Hair follicle dermal papilla cell (primary cell): ENCODE measurements around the gene AK6. TPM values are rescaled to one million over a fixed set of nuclear protein-coding genes. Genes with fewer than 3 reads are reported as not detected.

ENCODE experiments used
- total RNA-seq: library from RNA; depleted of rRNA; stranded (reverse); fragments of >200 nt; gene quantifications from 2 replicates; pipeline ENCODE4 v1.2.3, GENCODE V29; 2012

Gene AK6
- 15.7 and 15.9 TPM in 2 replicates for total RNA-seq

DNA sequence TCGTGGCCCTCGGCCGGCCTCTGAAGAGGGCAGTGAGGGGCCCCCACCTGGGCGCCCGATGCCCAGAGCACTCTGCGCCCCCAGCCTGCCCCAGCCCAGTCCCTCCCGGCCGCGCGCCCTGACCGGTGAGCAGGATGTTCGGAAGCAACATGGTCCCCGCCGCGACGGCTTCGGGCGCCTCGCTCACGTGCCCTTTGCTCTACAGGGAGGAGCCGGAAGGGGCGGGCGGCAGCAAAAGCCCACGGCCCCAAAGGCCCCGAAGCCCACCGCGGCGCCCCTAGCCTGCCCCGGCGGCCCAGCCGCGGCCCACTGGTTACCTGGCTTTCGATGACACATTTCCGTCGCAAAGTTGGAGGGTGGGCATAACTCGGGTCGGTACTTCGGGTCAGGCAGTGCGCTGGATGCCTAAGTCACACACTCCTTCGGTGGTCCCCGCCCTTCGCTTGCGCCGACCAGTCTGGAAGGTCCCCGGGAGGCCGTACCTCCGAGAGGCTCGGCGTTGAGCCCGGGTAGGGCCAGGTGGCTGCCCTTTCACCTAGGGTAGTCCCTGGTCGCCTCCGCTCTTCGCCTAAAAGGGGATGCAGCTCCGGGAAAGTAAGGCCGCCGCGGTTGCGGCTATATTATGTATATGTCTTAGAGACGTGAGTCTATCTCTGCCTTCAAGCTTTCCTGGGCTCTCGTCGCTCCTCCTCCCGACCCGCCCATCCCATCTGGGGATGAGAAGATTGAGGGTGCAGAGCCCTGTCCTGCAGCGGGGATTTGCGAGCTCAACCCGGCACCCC is at the start of gene AK6, which contains the start of the genes RAD17 and TAF9:
AK6 (minus strand) TSS at position 181 of the 782 bp plus-strand sequence; CDS start at position 151, 30 bp downstream.
RAD17 (plus strand) TSS at position 479 of the 782 bp plus-strand sequence. CDS start 2,391 bp downstream, outside the sequence.
TAF9 (minus strand) TSS at position 181 of the 782 bp plus-strand sequence. CDS start 3,783 bp downstream, outside the sequence.

DNA sequence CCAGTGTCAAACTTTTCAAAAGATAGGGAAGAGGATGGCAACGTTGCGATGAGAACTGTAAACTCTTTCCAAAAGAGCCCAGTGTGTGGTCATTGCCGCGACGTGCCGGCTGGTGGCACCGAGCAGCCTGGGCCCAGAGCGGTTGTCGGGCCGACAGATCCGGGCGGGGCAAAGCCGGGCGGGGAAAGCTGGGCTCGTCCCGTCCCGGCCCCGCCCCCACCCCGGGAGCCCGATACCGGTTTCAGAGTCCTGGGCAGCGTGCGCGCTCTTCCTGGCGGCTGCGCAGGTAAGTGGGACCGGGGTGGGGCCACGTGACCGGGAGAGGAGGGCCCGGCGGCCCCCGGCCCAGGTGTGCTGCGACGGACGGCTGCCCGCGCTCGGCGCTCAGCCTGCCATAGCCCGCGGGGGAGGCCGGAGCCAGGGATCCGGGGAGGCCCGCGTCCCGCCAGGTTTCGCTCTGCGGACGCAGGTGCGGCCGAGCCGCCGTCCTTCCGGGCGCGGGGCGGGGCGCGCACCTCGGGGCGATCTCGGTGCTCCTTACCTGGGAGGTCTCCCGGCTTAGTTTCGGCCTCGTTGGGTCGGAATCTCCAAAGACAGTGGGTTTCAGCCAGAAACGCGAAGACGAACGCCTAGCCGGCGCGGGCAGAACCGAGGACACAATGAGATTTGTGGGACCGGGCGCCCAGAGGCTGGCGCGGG is 45.7 kb upstream of the AK6 start, which contains the start of gene MARVELD2:
MARVELD2 (plus strand) TSS at position 232 of the 699 bp plus-strand sequence. CDS start 4,270 bp downstream, outside the sequence.

Other genes with a start within 250 kb of the AK6 start
- 21.6 and 23.4 TPM in 2 replicates for gene CCNB1, start 202.4 kb downstream of the AK6 start, total RNA-seq
- 2.8 and 4.9 TPM in 2 replicates for gene CENPH, start 179.9 kb downstream of the AK6 start, total RNA-seq
- gene CDK7, start 134.6 kb downstream of the AK6 start, total RNA-seq, result 43.8 and 44.5 TPM in 2 replicates
- 3.2 and 4.2 TPM in 2 replicates for gene CCDC125, start 36.7 kb downstream of the AK6 start, total RNA-seq
- 62.5 and 63.3 TPM in 2 replicates for gene TAF9, start within 50 bp of the AK6 start, total RNA-seq
- gene RAD17, start 298 bp upstream of the AK6 start, total RNA-seq, result 20.3 and 24.8 TPM in 2 replicates
- 2.9 and 3.3 TPM in 2 replicates for gene MARVELD2, start 45.6 kb upstream of the AK6 start, total RNA-seq
- gene OCLN, start 123.3 kb upstream of the AK6 start, total RNA-seq, result 0.49 and 0.81 TPM in 2 replicates
- 31.8 and 40.1 TPM in 2 replicates for gene GTF2H2C, start 190.7 kb upstream of the AK6 start, total RNA-seq